Brain pericyte (primary cell): ENCODE measurements around the gene TRIM9.

Experiments used
- DNase-seq: peaks from one replicate; pipeline ENCODE4 v3.0.0-alpha.2; 2012; ENCODE audit warnings: low read depth, low spot score

Gene TRIM9

DNA sequence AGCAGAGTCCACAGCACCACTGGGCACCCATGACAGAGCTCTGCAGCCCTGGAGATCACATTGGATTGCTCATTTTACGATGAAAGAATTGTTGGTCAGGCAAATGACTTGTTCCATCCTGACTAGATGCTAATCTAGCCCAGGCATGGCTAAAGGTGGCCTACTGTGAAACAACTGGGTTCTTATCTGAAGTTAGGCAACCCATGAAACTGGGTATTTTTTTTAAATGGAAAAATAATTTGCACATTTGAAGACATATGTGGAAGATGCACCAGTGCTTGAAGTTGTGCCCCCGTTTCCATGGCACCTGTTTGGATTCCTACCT lies 158.9 kb downstream of the TRIM9 start:
- no peak for DNase-seq

DNA sequence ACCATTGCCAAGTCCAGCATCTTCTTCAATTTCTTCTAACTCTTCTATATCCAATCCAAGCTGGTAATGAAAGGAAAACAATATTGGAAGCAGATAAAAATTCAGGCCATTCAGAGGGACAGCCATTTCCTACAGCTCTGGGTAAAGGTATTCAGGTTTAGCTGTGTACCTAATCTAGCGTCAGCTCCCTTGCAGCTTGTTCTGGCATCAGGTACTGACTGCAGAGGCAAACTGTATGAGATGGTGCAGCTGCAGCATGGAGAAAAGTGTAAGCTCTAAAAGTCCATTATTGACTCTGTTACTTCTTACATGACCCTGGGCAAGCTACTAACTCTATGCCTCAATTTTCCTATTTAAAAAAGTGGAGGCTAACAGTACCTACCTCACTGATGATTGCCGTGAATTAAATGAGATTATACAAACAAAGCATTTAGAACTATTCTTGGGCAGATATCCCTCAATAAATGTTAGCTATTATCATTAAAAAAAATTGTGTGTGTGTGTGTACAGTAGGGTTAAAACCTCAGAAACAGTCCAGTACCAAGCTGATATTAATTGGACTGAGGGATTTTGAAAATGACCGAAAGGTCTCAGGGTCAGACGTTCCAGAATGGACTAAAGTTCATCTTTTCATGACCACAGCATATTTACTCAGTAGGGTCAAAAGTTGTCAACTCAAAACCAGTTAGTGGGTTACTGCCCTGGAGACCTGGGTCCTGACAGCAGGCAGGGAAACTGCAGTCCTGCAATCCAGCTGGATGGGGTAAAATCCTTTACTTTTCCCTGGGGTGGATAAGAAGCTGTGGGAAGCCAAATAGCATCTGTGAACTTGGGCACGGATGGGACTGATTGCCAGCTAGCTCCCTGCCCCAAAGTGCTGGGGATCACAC lies 159.5 kb downstream of the TRIM9 start:
- no peak for DNase-seq

GRCh38 chr14:50932592-50933495 lies 162.1 kb downstream of the TRIM9 start:
- DNase-seq = no peak

DNA sequence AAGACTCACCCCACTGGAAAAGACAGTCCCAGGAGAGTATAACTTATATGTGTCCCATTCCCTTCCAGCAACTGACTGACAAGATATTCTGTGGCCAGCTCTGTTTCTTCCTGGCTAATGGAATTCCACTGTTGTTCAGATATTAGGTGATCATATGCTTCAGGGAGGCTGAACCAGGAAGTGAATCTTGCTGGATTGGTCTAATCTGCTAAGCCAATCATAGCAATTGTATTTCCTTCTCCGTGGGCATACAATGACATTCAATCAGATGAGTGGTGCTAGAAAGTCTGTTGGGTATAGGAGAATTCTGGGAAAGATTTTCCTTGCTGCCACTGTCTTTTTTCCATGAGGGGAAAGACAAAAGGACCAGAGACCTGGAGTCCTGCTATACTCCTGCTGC lies 162.7 kb downstream of the TRIM9 start:
- DNase-seq = no peak

DNA sequence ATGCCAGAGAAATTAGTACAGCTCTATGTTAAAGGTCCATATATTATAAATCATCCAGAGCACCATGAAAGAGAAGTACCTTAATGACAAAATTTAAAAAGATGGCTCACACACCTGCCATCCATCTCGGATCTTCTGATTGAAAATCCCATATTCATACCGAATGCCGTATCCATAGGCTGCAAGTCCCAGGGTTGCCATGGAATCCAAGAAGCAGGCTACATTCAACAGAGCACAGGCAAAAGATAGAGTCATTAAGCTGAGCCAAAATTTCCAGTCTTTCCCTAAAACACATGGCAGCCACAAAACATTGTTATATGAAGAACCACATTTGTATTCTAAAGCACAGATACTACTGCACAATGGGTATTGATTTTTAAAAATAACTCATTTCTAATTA lies 163.3 kb downstream of the TRIM9 start:
- no peak for DNase-seq

DNA sequence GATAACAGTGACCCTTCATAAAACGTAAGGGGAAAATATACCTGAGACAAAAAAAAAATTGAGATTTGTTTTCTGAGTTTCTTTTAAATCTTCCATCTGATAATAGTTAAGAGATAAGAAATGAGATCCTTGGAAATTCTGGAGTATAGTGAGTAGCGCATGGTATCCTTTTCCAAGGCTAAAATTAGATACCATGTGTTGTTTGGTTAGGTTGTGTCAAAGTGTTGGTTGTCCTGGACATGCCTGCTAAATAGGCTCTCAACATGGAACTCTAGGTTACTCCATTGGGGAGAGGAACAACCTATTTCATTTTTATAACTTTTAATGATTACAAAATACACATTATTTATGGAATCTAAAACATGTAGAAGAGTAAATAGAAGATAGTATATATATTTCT lies 165.4 kb downstream of the TRIM9 start:
- no peak for DNase-seq

- no peak for DNase-seq
Measured at GRCh38 chr14:50928002-50928635, 166.8 kb downstream of the TRIM9 start.

DNA sequence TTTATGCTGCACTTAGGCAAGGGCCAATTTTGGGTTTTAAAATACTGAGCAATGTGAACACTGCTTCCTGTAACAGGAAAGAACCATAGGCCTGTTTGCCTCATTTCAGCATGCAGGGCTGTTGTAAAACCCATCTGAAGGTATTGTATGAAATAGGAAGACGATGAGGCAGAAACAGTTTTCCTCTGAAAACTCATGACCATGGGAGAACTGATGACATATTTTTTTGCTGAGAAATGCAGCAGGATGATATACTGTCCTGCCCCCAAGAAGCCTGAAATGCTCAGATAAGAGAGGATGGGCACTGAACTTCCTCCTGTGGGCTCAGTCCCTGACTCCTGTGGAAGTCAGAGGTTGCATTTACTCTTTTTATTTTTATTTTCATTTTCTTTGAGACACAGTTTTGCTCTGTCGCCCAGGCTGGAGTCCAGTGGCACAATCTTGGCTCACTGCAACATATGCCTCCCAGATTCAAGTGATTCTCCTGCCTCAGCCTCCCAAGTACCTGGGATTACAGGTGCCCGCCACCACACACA lies 168.0 kb downstream of the TRIM9 start:
- DNase-seq = no peak
